NCI-H2081 (cell line): ENCODE data around the gene SQOR.

Experiments used
- DNase-seq, 2 experiments: peaks; one replicate each; lab custom pipeline; 2025; lab: John Stamatoyannopoulos, UW

SQOR gene

GRCh38 chr15:45705510-45706473 is 71.0 kb downstream of the SQOR start:
- DNase-seq = peak; percentile 82 to 86

GRCh38 chr15:45710657-45711056 is 75.8 kb downstream of the SQOR start:
- peak in 1 of 2 experiments; percentile 60 for DNase-seq

GRCh38 chr15:45714590-45715488 is 80.0 kb downstream of the SQOR start:
- peak; percentile 77 to 80 for DNase-seq

GRCh38 chr15:45715528-45715927 is 80.7 kb downstream of the SQOR start:
- DNase-seq = peak in 1 of 2 experiments; percentile 31

- no peak for DNase-seq
These were observed 84.7 kb downstream of the SQOR start for GRCh38 chr15:45719490-45719889.

- DNase-seq = no peak
These were observed 85.4 kb downstream of the SQOR start for GRCh38 chr15:45720183-45720582.

- DNase-seq = no peak
These were observed 93.8 kb downstream of the SQOR start for GRCh38 chr15:45728641-45729040.

- no peak for DNase-seq
These were observed 94.3 kb downstream of the SQOR start for GRCh38 chr15:45729141-45729540.

GRCh38 chr15:45731343-45731742 is 96.5 kb downstream of the SQOR start:
- no peak for DNase-seq

- DNase-seq = peak; percentile 25 to 68
These were observed 97.8 kb downstream of the SQOR start for GRCh38 chr15:45732662-45733061.

- no peak for DNase-seq
These were observed 99.5 kb downstream of the SQOR start for GRCh38 chr15:45734260-45734711.
